Ascending aorta (tissue), 2 donors: ENCODE results near the gene DRD4. TPM values are rescaled to one million over a fixed set of nuclear protein-coding genes. Genes with fewer than 3 reads are reported as not detected.

Source experiments
- DNase-seq, 2 donors: peaks; one replicate each; pipeline ENCODE4 v3.0.0-alpha.2; 2019; ENCODE audit warnings: low spot score in 2 of 2
- H3K27ac ChIP-seq, 2 donors: fragments of 200-600 bp; sonication (generic); one replicate each; pipeline ENCODE4 v1.5.1; 2016 to 2017; ENCODE audit warnings: mild to moderate bottlenecking in 1 of 2
- H3K27me3 ChIP-seq: fragments of 200-600 bp; sonication (generic); one replicate; pipeline ENCODE4 v1.5.1; 2017
- H3K36me3 ChIP-seq, 2 donors: fragments of 200-600 bp; sonication (generic); one replicate each; pipeline ENCODE4 v1.5.1; 2016
- H3K4me1 ChIP-seq, 2 donors: fragments of 200-600 bp; sonication (generic); one replicate each; pipeline ENCODE4 v1.5.1; 2016 to 2017; ENCODE audit warnings: mild to moderate bottlenecking in 1 of 2
- H3K4me3 ChIP-seq, 2 donors: fragments of 200-600 bp; sonication (generic); one replicate each; pipeline ENCODE4 v1.5.1; 2016 to 2017; ENCODE audit warnings: mild to moderate bottlenecking in 1 of 2
- H3K9me3 ChIP-seq, 2 donors: fragments of 200-600 bp; sonication (generic); one replicate each; pipeline ENCODE4 v1.5.1; 2016
- CTCF ChIP-seq, 3 experiments: fragments of 200-600 bp in 2 of 3; fragments of 450-650 bp in 1 of 3; sonication (generic) in 2 of 3; IDR thresholded peaks; one replicate each; pipeline ENCODE4 v1.5.1; 2016 to 2019; ENCODE audit warnings: antibody characterized with exemption in 3 of 3, mild to moderate bottlenecking in 1 of 3, moderate library complexity in 1 of 3
- intact Hi-C: fragments of 100-400 bp; cut with DNase I; formaldehyde crosslinking; loops from one replicate; pipeline ENCODE4 v1.15.1; 2023
- total RNA-seq: library from RNA; depleted of rRNA; stranded (reverse); fragments of >200 nt; gene quantifications from one replicate; pipeline ENCODE4 v1.1.0, GENCODE V29; 2016

DRD4 gene
- total RNA-seq, 1 donor from 2014 or later, result not detected

- Histone ChIP-seq H3K36me3 (peaks cover 0 to 8% of the 10 kb centered on the region in 2 donors), H3K9me3 (no peaks in the 10 kb centered on the region), H3K27me3 (no peaks in the 10 kb centered on the region), H3K4me1 (no peaks in the 10 kb centered on the region), H3K27ac (no peak overlapping the region), H3K4me3 (no peak overlapping the region)
- no peak for TF ChIP-seq CTCF (IDR thresholded peaks at IDR 0.05)
- intact Hi-C loops, result no loop called here
- no peak for DNase-seq
Measured at GRCh38 chr11:621838-622237, 15.2 kb upstream of the DRD4 start.

- Histone ChIP-seq H3K27me3 (no peaks in the 10 kb centered on the region), H3K4me1 (peaks cover 0 to 4% of the 10 kb centered on the region in 2 donors), H3K9me3 (no peaks in the 10 kb centered on the region), H3K36me3 (peaks cover 0 to 8% of the 10 kb centered on the region in 2 donors), H3K4me3 (no peak overlapping the region), H3K27ac (no peak overlapping the region)
- intact Hi-C loops, result no loop called here
- DNase-seq, result no peak
- TF ChIP-seq CTCF (IDR thresholded peaks at IDR 0.05), result no peak
Measured at GRCh38 chr11:623349-623869, 13.7 kb upstream of the DRD4 start.

- Histone ChIP-seq H3K4me3 (no peak overlapping the region), H3K4me1 (peaks cover 0 to 7% of the 10 kb centered on the region in 2 donors), H3K27me3 (no peaks in the 10 kb centered on the region), H3K9me3 (no peaks in the 10 kb centered on the region), H3K27ac (no peak overlapping the region), H3K36me3 (peaks cover 0 to 8% of the 10 kb centered on the region in 2 donors)
- no peak for DNase-seq
- intact Hi-C loops, result no loop called here
- no peak for TF ChIP-seq CTCF (IDR thresholded peaks at IDR 0.05)
Measured at GRCh38 chr11:623999-624704, 12.9 kb upstream of the DRD4 start.

- Histone ChIP-seq H3K4me1 (peaks cover 0 to 8% of the 10 kb centered on the region in 2 donors), H3K27ac (no peak within 1 kb of the TSS), H3K4me3 (no peak within 1 kb of the TSS), H3K9me3 (no peaks in the 10 kb centered on the region), H3K36me3 (peaks cover 0 to 1% of the 10 kb centered on the region in 2 donors), H3K27me3 (no peaks in the 10 kb centered on the region)
- DNase-seq, result no peak
- intact Hi-C loops, result loop anchor here (5.0 kb wide), 1 partner anchor 68 kb away; no protein-coding TSS in a partner anchor
- no peak for TF ChIP-seq CTCF (IDR thresholded peaks at IDR 0.05)
Measured at GRCh38 chr11:624705-625635, 12.1 kb upstream of the DRD4 start, which contains the start of gene CDHR5. Gene CDHR5 (minus strand): TSS chr11:624955. CDS start chr11:624902, 53 bp downstream.

GRCh38 chr11:625636-626268 lies 11.3 kb upstream of the DRD4 start:
- TF ChIP-seq CTCF (IDR thresholded peaks at IDR 0.05), result no peak
- no peak for DNase-seq
- H3K4me3 ChIP-seq, result no peak overlapping the region
- no peak overlapping the region for H3K27ac ChIP-seq
- no peaks in the 10 kb centered on the region for H3K27me3 ChIP-seq
- H3K36me3 ChIP-seq, result no peaks in the 10 kb centered on the region
- intact Hi-C loops, result loop anchor here (5.0 kb wide), 1 partner anchor 68 kb away; no protein-coding TSS in a partner anchor
- no peaks in the 10 kb centered on the region for H3K9me3 ChIP-seq
- H3K4me1 ChIP-seq, result peaks cover 0 to 8% of the 10 kb centered on the region in 2 donors
